OCI-LY1 (cell line): Measurements from ENCODE around the gene FUT4.

ENCODE experiments used
- H2AFZ ChIP-seq: fragments of 200-600 bp; sonication (generic), shearing (Covaris generic); 2 replicates; pipeline ENCODE4 v1.6.0; 2014; ENCODE audit warnings: antibody characterized with exemption, mild to moderate bottlenecking, low read length
- H3F3A ChIP-seq: fragments of 200-600 bp; sonication (generic), shearing (Covaris generic); 2 replicates; pipeline ENCODE4 v1.6.0; 2014; ENCODE audit warnings: mild to moderate bottlenecking, antibody characterized with exemption, low read length, moderate library complexity; ENCODE audit not compliant: insufficient read depth
- H3K27ac ChIP-seq: fragments of 200-600 bp; sonication (generic); 2 replicates; pipeline ENCODE4 v1.5.1; 2014; ENCODE audit warnings: low read length, mixed run types, mild to moderate bottlenecking, low read depth; ENCODE audit not compliant: poor library complexity, severe bottlenecking
- H3K27me3 ChIP-seq: fragments of 200-600 bp; sonication (generic); 2 replicates; pipeline ENCODE4 v1.6.0; 2014; ENCODE audit warnings: antibody characterized with exemption, mild to moderate bottlenecking, low read length, moderate library complexity; ENCODE audit not compliant: insufficient read depth
- H3K36me3 ChIP-seq: fragments of 200-600 bp; sonication (generic); 2 replicates; pipeline ENCODE4 v1.6.1; 2014; ENCODE audit warnings: mild to moderate bottlenecking, antibody characterized with exemption, low read length, moderate library complexity, mixed read lengths; ENCODE audit not compliant: insufficient read depth
- H3K4me1 ChIP-seq: fragments of 200-600 bp; sonication (generic); 2 replicates; pipeline ENCODE4 v1.5.1; 2014; ENCODE audit warnings: mild to moderate bottlenecking, low read length, moderate library complexity; ENCODE audit not compliant: insufficient read depth, severe bottlenecking
- H3K4me2 ChIP-seq: fragments of 200-600 bp; sonication (generic), shearing (Covaris generic); 2 replicates; pipeline ENCODE4 v1.6.1; 2014; ENCODE audit warnings: low read length
- H3K4me3 ChIP-seq: fragments of 200-600 bp; sonication (generic); 2 replicates; pipeline ENCODE4 v1.5.1; 2014; ENCODE audit warnings: low read length, low read depth, mild to moderate bottlenecking, mixed read lengths; ENCODE audit not compliant: poor library complexity, severe bottlenecking
- H3K79me2 ChIP-seq: fragments of 200-600 bp; shearing (Covaris generic); 2 replicates; pipeline ENCODE4 v1.6.1; 2016; ENCODE audit warnings: mixed run types, low read length, mixed read lengths; ENCODE audit not compliant: insufficient read depth
- H3K9ac ChIP-seq: fragments of 200-600 bp; sonication (generic), shearing (Covaris generic); 2 replicates; pipeline ENCODE4 v1.6.1; 2014; ENCODE audit warnings: mild to moderate bottlenecking, low read length, mixed read lengths
- H3K9me2 ChIP-seq: fragments of 200-600 bp; sonication (generic), shearing (Covaris generic); 2 replicates; pipeline ENCODE4 v1.6.1; 2014; ENCODE audit warnings: low read depth, mild to moderate bottlenecking, low read length, mixed read lengths
- H3K9me3 ChIP-seq: fragments of 200-600 bp; shearing (Covaris generic); 2 replicates; pipeline ENCODE4 v1.6.1; 2014; ENCODE audit warnings: low read length, mixed read lengths
- H4K20me1 ChIP-seq: fragments of 200-600 bp; sonication (generic), shearing (Covaris generic); 2 replicates; pipeline ENCODE4 v1.6.0; 2016; ENCODE audit warnings: mild to moderate bottlenecking, low read length; ENCODE audit not compliant: insufficient read depth
- EZH2 ChIP-seq: fragments of 200-600 bp; sonication (generic), shearing (Covaris generic); IDR thresholded peaks from 2 replicates; pipeline ENCODE4 v1.8.0; 2017; ENCODE audit warnings: borderline replicate concordance, mixed run types, mild to moderate bottlenecking, antibody characterized with exemption, low read length, moderate library complexity, mixed read lengths
- TF ChIP-seq, protein P1 (sequence below): fragments of 200-600 bp; sonication (generic), shearing (Covaris generic); IDR thresholded peaks from 2 replicates; pipeline ENCODE4 v1.5.1; 2017; ENCODE audit warnings: mild to moderate bottlenecking, antibody characterized with exemption, low read length, moderate library complexity, mixed read lengths

The FUT4 gene

GRCh38 chr11:94576306-94576705, 32.6 kb downstream of the FUT4 start:
- Histone ChIP-seq H3K9ac (no peak overlapping the region), H3K27me3 (peaks cover 5% of the 10 kb centered on the region; the same call in 1 of the 2 replicates), H3K4me3 (no peak overlapping the region), H3K4me2 (no peak overlapping the region), H3K36me3 (no peaks in the 10 kb centered on the region), H3F3A (no peaks in the 10 kb centered on the region), H2AFZ (no peak overlapping the region), H3K4me1 (no peaks in the 10 kb centered on the region), H3K9me2 (no peaks in the 10 kb centered on the region), H3K9me3 (no peaks in the 10 kb centered on the region), H3K79me2 (no peaks in the 10 kb centered on the region), H3K27ac (no peak overlapping the region), H4K20me1 (no peaks in the 10 kb centered on the region)
- no peak for TF ChIP-seq EZH2
- TF ChIP-seq, protein P1, sequence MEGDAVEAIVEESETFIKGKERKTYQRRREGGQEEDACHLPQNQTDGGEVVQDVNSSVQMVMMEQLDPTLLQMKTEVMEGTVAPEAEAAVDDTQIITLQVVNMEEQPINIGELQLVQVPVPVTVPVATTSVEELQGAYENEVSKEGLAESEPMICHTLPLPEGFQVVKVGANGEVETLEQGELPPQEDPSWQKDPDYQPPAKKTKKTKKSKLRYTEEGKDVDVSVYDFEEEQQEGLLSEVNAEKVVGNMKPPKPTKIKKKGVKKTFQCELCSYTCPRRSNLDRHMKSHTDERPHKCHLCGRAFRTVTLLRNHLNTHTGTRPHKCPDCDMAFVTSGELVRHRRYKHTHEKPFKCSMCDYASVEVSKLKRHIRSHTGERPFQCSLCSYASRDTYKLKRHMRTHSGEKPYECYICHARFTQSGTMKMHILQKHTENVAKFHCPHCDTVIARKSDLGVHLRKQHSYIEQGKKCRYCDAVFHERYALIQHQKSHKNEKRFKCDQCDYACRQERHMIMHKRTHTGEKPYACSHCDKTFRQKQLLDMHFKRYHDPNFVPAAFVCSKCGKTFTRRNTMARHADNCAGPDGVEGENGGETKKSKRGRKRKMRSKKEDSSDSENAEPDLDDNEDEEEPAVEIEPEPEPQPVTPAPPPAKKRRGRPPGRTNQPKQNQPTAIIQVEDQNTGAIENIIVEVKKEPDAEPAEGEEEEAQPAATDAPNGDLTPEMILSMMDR: no peak

- H3K4me3 ChIP-seq: no peak overlapping the region
- no peaks in the 10 kb centered on the region for H4K20me1 ChIP-seq
- H3K36me3 ChIP-seq: no peaks in the 10 kb centered on the region
- H3K9me3 ChIP-seq: no peaks in the 10 kb centered on the region
- H3K9ac ChIP-seq: no peak overlapping the region
- H3K27me3 ChIP-seq: peaks cover 5% of the 10 kb centered on the region; the same call in 1 of the 2 replicates
- no peaks in the 10 kb centered on the region for H3K9me2 ChIP-seq
- no peaks in the 10 kb centered on the region for H3K4me1 ChIP-seq
- H2AFZ ChIP-seq: no peak overlapping the region
- no peak overlapping the region for H3K27ac ChIP-seq
- no peak overlapping the region for H3K4me2 ChIP-seq
- no peak for TF ChIP-seq EZH2
- TF ChIP-seq, protein P1: no peak
- no peaks in the 10 kb centered on the region for H3K79me2 ChIP-seq
- no peaks in the 10 kb centered on the region for H3F3A ChIP-seq
Observed at GRCh38 chr11:94577841-94578240, 34.1 kb downstream of the FUT4 start.

GRCh38 chr11:94581926-94582325, 38.2 kb downstream of the FUT4 start:
- Histone ChIP-seq H3K4me1 (no peaks in the 10 kb centered on the region), H3K27ac (no peak overlapping the region), H3K9me2 (no peaks in the 10 kb centered on the region)

More at GRCh38 chr11:94581926-94582325, 38.2 kb downstream of the FUT4 start:
- Histone ChIP-seq H3F3A (no peaks in the 10 kb centered on the region), H4K20me1 (no peaks in the 10 kb centered on the region), H3K9ac (no peak overlapping the region), H3K79me2 (no peaks in the 10 kb centered on the region), H3K27me3 (no peaks in the 10 kb centered on the region), H2AFZ (no peak overlapping the region), H3K4me3 (no peak overlapping the region), H3K4me2 (no peak overlapping the region), H3K9me3 (no peaks in the 10 kb centered on the region), H3K36me3 (no peaks in the 10 kb centered on the region)
- TF ChIP-seq, protein P1: no peak
- no peak for TF ChIP-seq EZH2
